ENCODE results near the gene CHCHD3. TPM values are rescaled to one million over a fixed set of nuclear protein-coding genes. Genes with fewer than 3 reads are reported as not detected.

The CHCHD3 gene
- total RNA-seq, 1 donor from 2014 or later, result 61.5 TPM

DNA sequence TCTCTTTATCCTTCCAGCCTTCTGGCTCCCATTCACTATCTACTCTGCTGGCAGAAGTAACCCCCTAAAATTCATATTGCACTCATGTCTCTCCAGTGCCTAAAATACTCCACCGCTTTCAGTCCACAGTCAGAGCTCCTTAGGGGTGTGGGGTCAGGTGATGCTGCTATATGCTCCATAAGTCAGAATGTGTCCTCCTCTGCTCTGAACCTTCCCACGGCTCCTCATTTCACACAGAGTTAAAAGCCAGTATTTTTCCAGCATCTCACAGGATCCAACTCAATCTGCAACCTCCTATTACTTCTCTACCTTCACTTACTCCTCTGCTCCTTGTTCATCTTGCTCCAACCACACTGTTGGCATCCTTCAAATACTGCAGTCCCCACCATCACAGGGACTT, 31.1 kb upstream of the CHCHD3 start:
- DNase-seq, result no peak
- no peak overlapping the region for H3K4me3 Mint-ChIP-seq (ENCODE audit: unreplicated experiment)
- peaks cover 19% of the 10 kb centered on the region for H3K36me3 Mint-ChIP-seq (ENCODE audit: unreplicated experiment)
- no peaks in the 10 kb centered on the region for H3K27me3 Mint-ChIP-seq (ENCODE audit: unreplicated experiment)
- no peak overlapping the region for H3K27ac Mint-ChIP-seq (ENCODE audit: unreplicated experiment)
- peaks cover 3% of the 10 kb centered on the region for H3K9me3 Mint-ChIP-seq (ENCODE audit: unreplicated experiment)
- H3K4me1 Mint-ChIP-seq (ENCODE audit: low read depth, unreplicated experiment), result peaks cover 15% of the 10 kb centered on the region
- TF ChIP-seq, protein P1, sequence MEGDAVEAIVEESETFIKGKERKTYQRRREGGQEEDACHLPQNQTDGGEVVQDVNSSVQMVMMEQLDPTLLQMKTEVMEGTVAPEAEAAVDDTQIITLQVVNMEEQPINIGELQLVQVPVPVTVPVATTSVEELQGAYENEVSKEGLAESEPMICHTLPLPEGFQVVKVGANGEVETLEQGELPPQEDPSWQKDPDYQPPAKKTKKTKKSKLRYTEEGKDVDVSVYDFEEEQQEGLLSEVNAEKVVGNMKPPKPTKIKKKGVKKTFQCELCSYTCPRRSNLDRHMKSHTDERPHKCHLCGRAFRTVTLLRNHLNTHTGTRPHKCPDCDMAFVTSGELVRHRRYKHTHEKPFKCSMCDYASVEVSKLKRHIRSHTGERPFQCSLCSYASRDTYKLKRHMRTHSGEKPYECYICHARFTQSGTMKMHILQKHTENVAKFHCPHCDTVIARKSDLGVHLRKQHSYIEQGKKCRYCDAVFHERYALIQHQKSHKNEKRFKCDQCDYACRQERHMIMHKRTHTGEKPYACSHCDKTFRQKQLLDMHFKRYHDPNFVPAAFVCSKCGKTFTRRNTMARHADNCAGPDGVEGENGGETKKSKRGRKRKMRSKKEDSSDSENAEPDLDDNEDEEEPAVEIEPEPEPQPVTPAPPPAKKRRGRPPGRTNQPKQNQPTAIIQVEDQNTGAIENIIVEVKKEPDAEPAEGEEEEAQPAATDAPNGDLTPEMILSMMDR (IDR thresholded peaks at IDR 0.05; ENCODE audit: partially characterized antibody, unreplicated experiment), result no peak

DNA sequence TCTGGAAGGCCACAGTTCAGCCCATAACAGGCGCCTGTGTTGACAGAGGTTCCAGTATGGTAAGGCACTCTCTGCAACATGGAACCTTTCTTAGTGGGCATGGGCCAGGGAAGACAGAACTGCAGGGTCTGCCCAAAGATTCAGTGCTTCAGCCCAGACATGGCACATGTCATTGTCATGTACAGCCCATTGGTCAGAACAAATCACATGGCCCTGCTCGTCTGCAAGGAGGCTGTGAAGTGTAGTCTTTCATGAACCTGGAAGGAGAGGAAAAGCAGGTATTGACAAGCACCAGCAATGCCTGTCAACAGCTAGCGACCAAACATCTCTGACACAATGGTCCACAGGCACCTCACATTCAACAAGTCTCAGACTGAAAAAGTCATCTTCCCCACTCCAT, 30.4 kb upstream of the CHCHD3 start:
- peaks cover 15% of the 10 kb centered on the region for H3K4me1 Mint-ChIP-seq (ENCODE audit: low read depth, unreplicated experiment)
- peaks cover 3% of the 10 kb centered on the region for H3K9me3 Mint-ChIP-seq (ENCODE audit: unreplicated experiment)
- H3K27ac Mint-ChIP-seq (ENCODE audit: unreplicated experiment), result no peak overlapping the region
- peaks cover 19% of the 10 kb centered on the region for H3K36me3 Mint-ChIP-seq (ENCODE audit: unreplicated experiment)
- TF ChIP-seq, protein P1 (IDR thresholded peaks at IDR 0.05; ENCODE audit: partially characterized antibody, unreplicated experiment), result no peak
- no peak overlapping the region for H3K4me3 Mint-ChIP-seq (ENCODE audit: unreplicated experiment)
- H3K27me3 Mint-ChIP-seq (ENCODE audit: unreplicated experiment), result no peaks in the 10 kb centered on the region
- no peak for DNase-seq

DNA sequence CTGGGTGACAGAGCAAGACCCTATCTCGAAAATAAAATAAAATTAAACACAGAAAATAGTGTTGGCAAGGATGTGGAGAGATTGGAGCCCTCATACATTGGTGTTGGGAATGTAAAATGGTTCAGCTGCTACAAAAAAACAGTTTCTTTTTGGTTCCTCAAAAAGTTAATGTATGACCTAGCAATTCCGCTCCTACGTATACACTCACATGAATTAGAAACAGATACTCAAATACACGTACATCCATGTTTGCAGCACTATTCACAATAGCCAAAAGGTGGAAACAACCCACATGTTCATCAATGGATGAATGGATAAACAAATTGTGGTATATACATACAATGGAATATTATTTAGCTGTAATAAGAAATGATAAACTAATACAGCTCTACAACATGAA, 28.4 kb upstream of the CHCHD3 start:
- Mint-ChIP-seq H3K36me3 (ENCODE audit: unreplicated experiment) (peaks cover 19% of the 10 kb centered on the region), H3K4me3 (ENCODE audit: unreplicated experiment) (no peak overlapping the region), H3K27me3 (ENCODE audit: unreplicated experiment) (no peaks in the 10 kb centered on the region), H3K9me3 (ENCODE audit: unreplicated experiment) (peaks cover 3% of the 10 kb centered on the region), H3K4me1 (ENCODE audit: low read depth, unreplicated experiment) (peaks cover 13% of the 10 kb centered on the region), H3K27ac (ENCODE audit: unreplicated experiment) (no peak overlapping the region)
- no peak for DNase-seq
- TF ChIP-seq, protein P1 (IDR thresholded peaks at IDR 0.05; ENCODE audit: partially characterized antibody, unreplicated experiment), result no peak

DNA sequence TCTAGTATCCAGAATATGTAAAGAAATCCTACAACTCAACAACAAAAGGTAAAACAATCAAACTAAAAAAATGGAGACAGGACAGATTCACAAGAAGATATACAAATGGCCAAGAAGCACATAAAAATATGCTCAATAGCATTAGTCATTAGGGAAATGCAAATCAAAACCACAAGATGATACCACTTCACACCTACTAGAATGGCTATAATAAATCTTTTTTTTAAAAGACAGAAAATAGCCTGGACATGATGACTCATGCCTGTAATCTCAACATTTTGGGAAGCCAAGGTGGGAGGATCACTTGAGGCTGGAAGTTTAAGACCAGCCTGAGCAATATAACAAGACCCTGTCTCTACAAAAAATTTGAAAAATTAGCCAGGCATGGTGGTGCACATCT, 27.9 kb upstream of the CHCHD3 start:
- peaks cover 10% of the 10 kb centered on the region for H3K4me1 Mint-ChIP-seq (ENCODE audit: low read depth, unreplicated experiment)
- H3K27me3 Mint-ChIP-seq (ENCODE audit: unreplicated experiment), result no peaks in the 10 kb centered on the region
- TF ChIP-seq, protein P1 (IDR thresholded peaks at IDR 0.05; ENCODE audit: partially characterized antibody, unreplicated experiment), result no peak
- H3K4me3 Mint-ChIP-seq (ENCODE audit: unreplicated experiment), result no peak overlapping the region
- no peak for DNase-seq
- H3K36me3 Mint-ChIP-seq (ENCODE audit: unreplicated experiment), result peaks cover 19% of the 10 kb centered on the region
- peaks cover 3% of the 10 kb centered on the region for H3K9me3 Mint-ChIP-seq (ENCODE audit: unreplicated experiment)
- no peak overlapping the region for H3K27ac Mint-ChIP-seq (ENCODE audit: unreplicated experiment)

DNA sequence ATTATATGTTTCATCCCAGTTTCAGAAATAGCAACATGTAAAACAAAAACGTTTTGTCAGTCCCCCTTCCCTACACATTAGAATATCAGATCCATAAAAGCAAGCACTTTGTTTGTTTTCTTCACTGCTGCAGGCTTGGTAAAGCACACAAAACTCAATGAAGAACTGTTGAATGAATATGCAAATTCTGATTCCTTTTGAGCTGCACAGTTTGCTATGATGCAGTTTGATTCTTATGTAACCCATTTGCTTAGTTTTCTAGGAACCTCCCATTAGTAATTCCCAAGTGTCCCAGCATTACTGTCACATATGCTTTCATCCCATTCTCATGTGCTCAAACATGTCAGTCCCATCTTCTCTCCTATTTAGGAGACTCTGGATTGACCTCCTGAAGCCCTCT, 26.1 kb upstream of the CHCHD3 start:
- DNase-seq, result no peak
- Mint-ChIP-seq H3K27me3 (ENCODE audit: unreplicated experiment) (no peaks in the 10 kb centered on the region), H3K27ac (ENCODE audit: unreplicated experiment) (peak overlapping the region; percentile 2), H3K9me3 (ENCODE audit: unreplicated experiment) (no peaks in the 10 kb centered on the region), H3K36me3 (ENCODE audit: unreplicated experiment) (peaks cover 16% of the 10 kb centered on the region), H3K4me3 (ENCODE audit: unreplicated experiment) (no peak overlapping the region), H3K4me1 (ENCODE audit: low read depth, unreplicated experiment) (no peaks in the 10 kb centered on the region)
- TF ChIP-seq, protein P1 (IDR thresholded peaks at IDR 0.05; ENCODE audit: partially characterized antibody, unreplicated experiment), result no peak
